Tibial nerve (tissue), 4 donors: ENCODE data around the gene GAN.
"Not testable (repeated sequence)": the region's sequence is repeated elsewhere in the genome, so short reads cannot be mapped to it uniquely, and the experiment has no call there.

Source experiments
- EP300 ChIP-seq, 2 donors: sonication (generic); formaldehyde crosslinking; IDR thresholded peaks; one replicate each; pipeline ENCODE4 v1.6.1; 2017; ENCODE audit warnings: antibody characterized with exemption in 2 of 2, mild to moderate bottlenecking in 1 of 2
- POLR2A ChIP-seq, 2 donors: fragments of 450-650 bp; IDR thresholded peaks; one replicate each; pipeline ENCODE4 v1.6.1; 2017; ENCODE audit warnings: antibody characterized with exemption in 2 of 2, mild to moderate bottlenecking in 2 of 2, moderate library complexity in 2 of 2
- TF ChIP-seq, protein P1 (sequence below), 5 experiments: fragments of 200-600 bp in 3 of 5; fragments of 450-650 bp in 2 of 5; sonication (generic) in 3 of 5; IDR thresholded peaks; one replicate each; pipeline ENCODE4 v1.5.1; 2016 to 2019; ENCODE audit warnings: antibody characterized with exemption in 5 of 5, mild to moderate bottlenecking in 3 of 5, moderate library complexity in 2 of 5

- not testable (repeated sequence) for TF ChIP-seq POLR2A, EP300 (IDR thresholded peaks at IDR 0.05)
- TF ChIP-seq, protein P1, sequence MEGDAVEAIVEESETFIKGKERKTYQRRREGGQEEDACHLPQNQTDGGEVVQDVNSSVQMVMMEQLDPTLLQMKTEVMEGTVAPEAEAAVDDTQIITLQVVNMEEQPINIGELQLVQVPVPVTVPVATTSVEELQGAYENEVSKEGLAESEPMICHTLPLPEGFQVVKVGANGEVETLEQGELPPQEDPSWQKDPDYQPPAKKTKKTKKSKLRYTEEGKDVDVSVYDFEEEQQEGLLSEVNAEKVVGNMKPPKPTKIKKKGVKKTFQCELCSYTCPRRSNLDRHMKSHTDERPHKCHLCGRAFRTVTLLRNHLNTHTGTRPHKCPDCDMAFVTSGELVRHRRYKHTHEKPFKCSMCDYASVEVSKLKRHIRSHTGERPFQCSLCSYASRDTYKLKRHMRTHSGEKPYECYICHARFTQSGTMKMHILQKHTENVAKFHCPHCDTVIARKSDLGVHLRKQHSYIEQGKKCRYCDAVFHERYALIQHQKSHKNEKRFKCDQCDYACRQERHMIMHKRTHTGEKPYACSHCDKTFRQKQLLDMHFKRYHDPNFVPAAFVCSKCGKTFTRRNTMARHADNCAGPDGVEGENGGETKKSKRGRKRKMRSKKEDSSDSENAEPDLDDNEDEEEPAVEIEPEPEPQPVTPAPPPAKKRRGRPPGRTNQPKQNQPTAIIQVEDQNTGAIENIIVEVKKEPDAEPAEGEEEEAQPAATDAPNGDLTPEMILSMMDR (IDR thresholded peaks at IDR 0.05): not testable (repeated sequence)
These were observed 90.2 kb downstream of the GAN start for GRCh38 chr16:81405002-81405401.
